ENCODE results near the gene POGK.

DNA sequence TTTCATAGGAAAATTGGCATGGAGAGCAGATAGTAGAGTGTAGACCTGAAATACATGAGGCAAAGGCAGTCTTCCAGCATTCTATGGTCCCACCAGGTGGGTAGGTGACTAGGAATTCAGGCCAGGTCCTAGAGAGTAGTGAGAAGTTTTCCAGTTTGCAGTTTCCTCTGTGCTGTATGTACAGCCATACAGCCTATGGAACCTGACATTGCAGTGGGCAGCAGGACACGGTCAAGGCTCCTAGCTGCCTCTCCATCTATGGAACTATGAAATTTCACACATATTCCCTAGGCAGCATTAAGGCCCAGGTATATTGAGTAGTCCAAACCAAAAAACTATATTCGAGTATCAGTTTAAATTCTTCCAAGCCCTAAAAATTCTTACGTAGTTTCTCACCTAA lies 16.3 kb downstream of the POGK start:
- TF ChIP-seq EZH2phosphoT487 (IDR thresholded peaks at IDR 0.05; ENCODE audit: low read depth), result no peak
- TF ChIP-seq, protein P1, sequence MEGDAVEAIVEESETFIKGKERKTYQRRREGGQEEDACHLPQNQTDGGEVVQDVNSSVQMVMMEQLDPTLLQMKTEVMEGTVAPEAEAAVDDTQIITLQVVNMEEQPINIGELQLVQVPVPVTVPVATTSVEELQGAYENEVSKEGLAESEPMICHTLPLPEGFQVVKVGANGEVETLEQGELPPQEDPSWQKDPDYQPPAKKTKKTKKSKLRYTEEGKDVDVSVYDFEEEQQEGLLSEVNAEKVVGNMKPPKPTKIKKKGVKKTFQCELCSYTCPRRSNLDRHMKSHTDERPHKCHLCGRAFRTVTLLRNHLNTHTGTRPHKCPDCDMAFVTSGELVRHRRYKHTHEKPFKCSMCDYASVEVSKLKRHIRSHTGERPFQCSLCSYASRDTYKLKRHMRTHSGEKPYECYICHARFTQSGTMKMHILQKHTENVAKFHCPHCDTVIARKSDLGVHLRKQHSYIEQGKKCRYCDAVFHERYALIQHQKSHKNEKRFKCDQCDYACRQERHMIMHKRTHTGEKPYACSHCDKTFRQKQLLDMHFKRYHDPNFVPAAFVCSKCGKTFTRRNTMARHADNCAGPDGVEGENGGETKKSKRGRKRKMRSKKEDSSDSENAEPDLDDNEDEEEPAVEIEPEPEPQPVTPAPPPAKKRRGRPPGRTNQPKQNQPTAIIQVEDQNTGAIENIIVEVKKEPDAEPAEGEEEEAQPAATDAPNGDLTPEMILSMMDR (IDR thresholded peaks at IDR 0.05; ENCODE audit: low read depth, low read length), result no peak

Measured in OCI-LY3 (cell line).